ENCODE data around the gene HLA-DRB1. TPM values are rescaled to one million over a fixed set of nuclear protein-coding genes. Genes with fewer than 3 reads are reported as not detected.

Gene HLA-DRB1
- total RNA-seq, 1 donor from 2014 or later = not detected

GRCh38 chr6:32622545-32623401 lies 33.1 kb upstream of the HLA-DRB1 start:
- DNase-seq (ENCODE audit: low read depth) (peak; percentile 52), FAIRE-seq (no peak)
- TF ChIP-seq, protein P1, sequence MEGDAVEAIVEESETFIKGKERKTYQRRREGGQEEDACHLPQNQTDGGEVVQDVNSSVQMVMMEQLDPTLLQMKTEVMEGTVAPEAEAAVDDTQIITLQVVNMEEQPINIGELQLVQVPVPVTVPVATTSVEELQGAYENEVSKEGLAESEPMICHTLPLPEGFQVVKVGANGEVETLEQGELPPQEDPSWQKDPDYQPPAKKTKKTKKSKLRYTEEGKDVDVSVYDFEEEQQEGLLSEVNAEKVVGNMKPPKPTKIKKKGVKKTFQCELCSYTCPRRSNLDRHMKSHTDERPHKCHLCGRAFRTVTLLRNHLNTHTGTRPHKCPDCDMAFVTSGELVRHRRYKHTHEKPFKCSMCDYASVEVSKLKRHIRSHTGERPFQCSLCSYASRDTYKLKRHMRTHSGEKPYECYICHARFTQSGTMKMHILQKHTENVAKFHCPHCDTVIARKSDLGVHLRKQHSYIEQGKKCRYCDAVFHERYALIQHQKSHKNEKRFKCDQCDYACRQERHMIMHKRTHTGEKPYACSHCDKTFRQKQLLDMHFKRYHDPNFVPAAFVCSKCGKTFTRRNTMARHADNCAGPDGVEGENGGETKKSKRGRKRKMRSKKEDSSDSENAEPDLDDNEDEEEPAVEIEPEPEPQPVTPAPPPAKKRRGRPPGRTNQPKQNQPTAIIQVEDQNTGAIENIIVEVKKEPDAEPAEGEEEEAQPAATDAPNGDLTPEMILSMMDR (IDR thresholded peaks at IDR 0.05; ENCODE audit: insufficient read depth, low read length, severe bottlenecking) = peak; percentile 65
- H3K4me3 ChIP-seq (ENCODE audit: low read depth, low read length) = no peak overlapping the region
- H3K27me3 ChIP-seq (ENCODE audit: control insufficient read depth, insufficient read depth, low read length) = no peaks in the 10 kb centered on the region
- H3K36me3 ChIP-seq (ENCODE audit: control insufficient read depth, insufficient read depth, low read length) = no peaks in the 10 kb centered on the region

- TF ChIP-seq, protein P1 (IDR thresholded peaks at IDR 0.05; ENCODE audit: insufficient read depth, low read length, severe bottlenecking) = no peak
- Histone ChIP-seq H3K4me3 (ENCODE audit: low read depth, low read length) (no peak overlapping the region), H3K36me3 (ENCODE audit: control insufficient read depth, insufficient read depth, low read length) (no peaks in the 10 kb centered on the region), H3K27me3 (ENCODE audit: control insufficient read depth, insufficient read depth, low read length) (no peaks in the 10 kb centered on the region)
- DNase-seq (ENCODE audit: low read depth) (no peak), FAIRE-seq (no peak)
Measured at GRCh38 chr6:32621372-32621771, 31.7 kb upstream of the HLA-DRB1 start.

DNA sequence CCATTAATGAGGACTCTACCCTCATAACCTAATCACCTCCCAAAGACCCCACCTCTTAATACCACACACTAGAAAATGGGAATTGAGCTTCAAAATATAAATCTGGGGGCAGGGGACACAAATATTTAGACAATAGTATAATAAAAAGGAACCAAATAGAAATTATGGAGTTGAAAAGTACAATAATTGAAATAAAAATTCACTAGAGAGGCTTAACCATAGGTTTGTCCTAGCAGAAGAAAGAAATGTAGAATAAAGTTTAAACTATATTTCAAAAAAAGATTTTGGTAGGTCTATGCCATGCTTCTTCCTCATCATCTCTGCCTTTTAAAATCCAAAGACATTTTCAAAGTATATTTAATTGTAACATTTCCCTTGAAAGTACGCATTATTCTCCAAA lies 28.1 kb upstream of the HLA-DRB1 start:
- FAIRE-seq = no peak
- Histone ChIP-seq H3K36me3 (ENCODE audit: control insufficient read depth, insufficient read depth, low read length) (no peaks in the 10 kb centered on the region), H3K4me3 (ENCODE audit: low read depth, low read length) (no peak overlapping the region), H3K27me3 (ENCODE audit: control insufficient read depth, insufficient read depth, low read length) (no peaks in the 10 kb centered on the region)
- TF ChIP-seq, protein P1 (IDR thresholded peaks at IDR 0.05; ENCODE audit: insufficient read depth, low read length, severe bottlenecking) = no peak
- DNase-seq (ENCODE audit: low read depth) = no peak

GRCh38 chr6:32615885-32616532 lies 26.4 kb upstream of the HLA-DRB1 start:
- H3K4me3 ChIP-seq (ENCODE audit: low read depth, low read length) = no peak overlapping the region
- H3K36me3 ChIP-seq (ENCODE audit: control insufficient read depth, insufficient read depth, low read length) = no peaks in the 10 kb centered on the region
- FAIRE-seq (no peak), DNase-seq (ENCODE audit: low read depth) (no peak)
- TF ChIP-seq, protein P1 (IDR thresholded peaks at IDR 0.05; ENCODE audit: insufficient read depth, low read length, severe bottlenecking) = no peak
- H3K27me3 ChIP-seq (ENCODE audit: control insufficient read depth, insufficient read depth, low read length) = no peaks in the 10 kb centered on the region

DNA sequence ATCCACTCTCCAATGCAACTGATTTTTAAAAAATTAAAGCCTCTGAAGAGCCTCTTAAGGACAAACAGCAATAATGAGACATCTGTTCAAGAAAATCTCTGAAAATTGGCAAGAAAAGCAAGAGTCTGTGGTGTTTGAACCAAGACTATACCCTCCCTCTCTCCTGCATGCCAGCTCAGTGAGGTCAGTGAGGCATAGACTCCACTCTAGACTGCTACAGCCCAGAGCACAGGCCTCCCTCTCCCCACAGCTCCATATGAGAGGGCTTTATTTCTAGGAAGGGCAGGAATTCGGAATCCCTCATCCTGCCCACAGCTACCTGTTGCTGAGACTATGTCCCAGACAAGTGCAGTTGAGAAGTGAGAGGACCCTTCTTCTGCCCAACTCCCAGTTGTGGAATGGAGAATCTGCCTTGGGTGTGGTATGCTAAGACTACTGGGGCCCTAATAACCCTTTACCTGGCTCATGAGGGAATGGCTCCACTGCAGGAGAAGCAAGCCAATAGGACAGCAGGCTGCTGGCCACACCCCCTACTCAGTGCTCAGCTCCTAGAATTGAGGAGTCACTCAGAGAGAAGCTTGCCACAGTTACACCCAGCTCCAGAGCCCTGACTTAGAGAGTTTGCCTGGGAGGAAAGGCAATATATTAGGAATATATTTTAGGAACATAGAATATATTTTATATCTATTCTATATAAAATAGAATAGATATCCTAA lies 24.9 kb upstream of the HLA-DRB1 start:
- H3K36me3 ChIP-seq (ENCODE audit: control insufficient read depth, insufficient read depth, low read length) = no peaks in the 10 kb centered on the region
- FAIRE-seq (no peak), DNase-seq (ENCODE audit: low read depth) (no peak)
- TF ChIP-seq, protein P1 (IDR thresholded peaks at IDR 0.05; ENCODE audit: insufficient read depth, low read length, severe bottlenecking) = no peak
- no peaks in the 10 kb centered on the region for H3K27me3 ChIP-seq (ENCODE audit: control insufficient read depth, insufficient read depth, low read length)
- H3K4me3 ChIP-seq (ENCODE audit: low read depth, low read length) = no peak overlapping the region
